GM06990 (cell line): ENCODE data around the gene GPR68.

Experiments used
- DNase-seq: peaks from one replicate; pipeline ENCODE4 v3.0.0-alpha.2; 2011; ENCODE audit not compliant: insufficient read length; ENCODE audit errors: extremely low read depth
- H3K27me3 ChIP-seq: replicated peaks from 2 replicates; pipeline ENCODE4 v1.6.0; 2011; ENCODE audit warnings: low read length; ENCODE audit not compliant: control insufficient read depth, insufficient read depth
- H3K36me3 ChIP-seq: 2 replicates; pipeline ENCODE4 v1.5.1; 2011; ENCODE audit warnings: low read length; ENCODE audit not compliant: control insufficient read depth, insufficient read depth
- H3K4me3 ChIP-seq: replicated peaks from 2 replicates; pipeline ENCODE4 v1.5.1; 2011; ENCODE audit warnings: low read depth, mild to moderate bottlenecking, control low read depth, low read length
- CTCF ChIP-seq: IDR thresholded peaks from 2 replicates; pipeline ENCODE4 v1.5.1; 2011; ENCODE audit warnings: low read length, control low read depth, mild to moderate bottlenecking, inconsistent platforms; ENCODE audit not compliant: insufficient read depth, poor library complexity, severe bottlenecking

GPR68 gene

GRCh38 chr14:91283666-91284065, 39.2 kb upstream of the GPR68 start:
- peaks cover 61% of the 10 kb centered on the region for H3K36me3 ChIP-seq
- no peaks in the 10 kb centered on the region for H3K27me3 ChIP-seq
- no peak for TF ChIP-seq CTCF
- H3K4me3 ChIP-seq = no peak overlapping the region
- no peak for DNase-seq

- TF ChIP-seq CTCF = no peak
- no peak for DNase-seq
- no peaks in the 10 kb centered on the region for H3K27me3 ChIP-seq
- peaks cover 58% of the 10 kb centered on the region for H3K36me3 ChIP-seq
- H3K4me3 ChIP-seq = no peak overlapping the region
Measured at GRCh38 chr14:91282954-91283645, 38.6 kb upstream of the GPR68 start.

GRCh38 chr14:91281346-91281745, 36.8 kb upstream of the GPR68 start:
- H3K27me3 ChIP-seq = no peaks in the 10 kb centered on the region
- no peak for DNase-seq
- H3K4me3 ChIP-seq = no peak overlapping the region
- no peak for TF ChIP-seq CTCF
- peaks cover 57% of the 10 kb centered on the region for H3K36me3 ChIP-seq

- TF ChIP-seq CTCF = no peak
- DNase-seq = no peak
- Histone ChIP-seq H3K4me3 (no peak overlapping the region), H3K27me3 (no peaks in the 10 kb centered on the region), H3K36me3 (peaks cover 56% of the 10 kb centered on the region)
Measured at GRCh38 chr14:91280129-91280528, 35.6 kb upstream of the GPR68 start.

- Histone ChIP-seq H3K4me3 (no peak overlapping the region), H3K27me3 (no peaks in the 10 kb centered on the region), H3K36me3 (peaks cover 55% of the 10 kb centered on the region)
- DNase-seq = no peak
- no peak for TF ChIP-seq CTCF
Measured at GRCh38 chr14:91279354-91279753, 34.9 kb upstream of the GPR68 start.

- H3K4me3 ChIP-seq = no peak overlapping the region
- no peak for DNase-seq
- TF ChIP-seq CTCF = no peak
- peaks cover 55% of the 10 kb centered on the region for H3K36me3 ChIP-seq
- H3K27me3 ChIP-seq = no peaks in the 10 kb centered on the region
Measured at GRCh38 chr14:91278383-91278715, 33.8 kb upstream of the GPR68 start.
